ENCODE results near the gene IL12B.

Gene IL12B

GRCh38 chr5:159339460-159339859 lies 9.2 kb upstream of the IL12B start:
- DNase-seq (ENCODE audit: low read depth) = no peak
- TF ChIP-seq CTCF (IDR thresholded peaks at IDR 0.05; ENCODE audit: insufficient read depth, low read depth, low read length, missing control alignments) = no peak
- H3K4me3 ChIP-seq (ENCODE audit: low read depth, low read length) = no peak overlapping the region

GRCh38 chr5:159338118-159338517 lies 7.8 kb upstream of the IL12B start:
- TF ChIP-seq CTCF (IDR thresholded peaks at IDR 0.05; ENCODE audit: insufficient read depth, low read depth, low read length, missing control alignments) = no peak
- no peak for DNase-seq (ENCODE audit: low read depth)
- no peak overlapping the region for H3K4me3 ChIP-seq (ENCODE audit: low read depth, low read length)

- no peak for TF ChIP-seq CTCF (IDR thresholded peaks at IDR 0.05; ENCODE audit: insufficient read depth, low read depth, low read length, missing control alignments)
- H3K4me3 ChIP-seq (ENCODE audit: low read depth, low read length) = no peak overlapping the region
- peak; percentile 51 for DNase-seq (ENCODE audit: low read depth)
Observed at GRCh38 chr5:159337016-159337955, 7.0 kb upstream of the IL12B start.

GRCh38 chr5:159336586-159336985 lies 6.3 kb upstream of the IL12B start:
- DNase-seq (ENCODE audit: low read depth) = no peak
- H3K4me3 ChIP-seq (ENCODE audit: low read depth, low read length) = no peak overlapping the region
- TF ChIP-seq CTCF (IDR thresholded peaks at IDR 0.05; ENCODE audit: insufficient read depth, low read depth, low read length, missing control alignments) = no peak

- no peak for DNase-seq (ENCODE audit: low read depth)
- H3K4me3 ChIP-seq (ENCODE audit: low read depth, low read length) = no peak overlapping the region
- no peak for TF ChIP-seq CTCF (IDR thresholded peaks at IDR 0.05; ENCODE audit: insufficient read depth, low read depth, low read length, missing control alignments)
Observed at GRCh38 chr5:159333545-159333925, 3.2 kb upstream of the IL12B start.

GRCh38 chr5:159332800-159333544 lies 2.7 kb upstream of the IL12B start:
- no peak for TF ChIP-seq CTCF (IDR thresholded peaks at IDR 0.05; ENCODE audit: insufficient read depth, low read depth, low read length, missing control alignments)
- no peak overlapping the region for H3K4me3 ChIP-seq (ENCODE audit: low read depth, low read length)
- peak; percentile 20 for DNase-seq (ENCODE audit: low read depth)
